Upper lobe of right lung (tissue), 1 donor: ENCODE data around the gene UTP4. TPM values are rescaled to one million over a fixed set of nuclear protein-coding genes. Genes with fewer than 3 reads are reported as not detected.

Source experiments
- ATAC-seq: fragments of 200-7000 bp; cut with Tn5 transposase; one replicate; pipeline ENCODE4 v1.9.1; 2020; ENCODE audit warnings: mild to moderate bottlenecking, moderate library complexity
- DNase-seq: peaks from one replicate; pipeline ENCODE4 v3.0.0-alpha.2; 2020
- H3K27ac ChIP-seq: fragments of 200-600 bp; one replicate; pipeline ENCODE4 v1.8.0; 2022
- H3K27me3 ChIP-seq: fragments of 200-600 bp; one replicate; pipeline ENCODE4 v1.8.0; 2022; ENCODE audit warnings: mild to moderate bottlenecking
- H3K36me3 ChIP-seq: fragments of 200-600 bp; one replicate; pipeline ENCODE4 v1.8.0; 2022
- H3K4me1 ChIP-seq: fragments of 200-600 bp; one replicate; pipeline ENCODE4 v1.8.0; 2022
- H3K4me3 ChIP-seq: fragments of 200-600 bp; one replicate; pipeline ENCODE4 v1.8.0; 2022; ENCODE audit warnings: mild to moderate bottlenecking
- H3K9me3 ChIP-seq: fragments of 200-600 bp; one replicate; pipeline ENCODE4 v1.8.0; 2022
- CTCF ChIP-seq: fragments of 200-600 bp; IDR thresholded peaks from one replicate; pipeline ENCODE4 v1.8.0; 2022; ENCODE audit warnings: antibody characterized with exemption
- intact Hi-C: fragments of 100-400 bp; cut with DNase I; formaldehyde crosslinking; loops from one replicate; pipeline ENCODE4 v1.11.0; 2022
- long read RNA-seq: library from polyadenylated mRNA; unstranded; transcript quantifications from one replicate; pipeline ENCODE4 v2.0.0, GENCODE V29; 2021
- total RNA-seq: library from RNA; stranded (reverse); fragmentation: NEBNext Ultra II Directional; extraction: Animal tissue kit (Norgen Biotek cat#: 25700); gene quantifications from one replicate; pipeline ENCODE4 v1.2.1, GENCODE V29; 2021
- donor health status: DM: no; HTN: yes; CAD: no; lungs with severe emphysema.

The UTP4 gene
- 36.5 TPM for total RNA-seq
- long read RNA-seq, transcript UTP4-203 (17 exons, 2,186 nt): minor isoform, 7 of 64 reads
- long read RNA-seq, transcript UTP4-201 (17 exons, 2,322 nt): major isoform, 47 of 64 reads
- long read RNA-seq, partial matches to known transcripts: 2 of 64 reads
- long read RNA-seq, other reads (novel, unspliced or antisense): 8 of 64 reads

GRCh38 chr16:69132424-69133252 lies at the start of gene UTP4, which contains the start of gene CHTF8:
Gene UTP4, plus strand, starts transcription at chr16:69132649. Its CDS starts 811 bp downstream, at chr16:69133460.
Gene CHTF8, minus strand, starts transcription at chr16:69132588. Its CDS starts 11,130 bp downstream, at chr16:69121458.
- DNase-seq (peak; percentile 95), ATAC-seq (peak; percentile 96)
- Histone ChIP-seq H3K36me3 (peaks cover 26% of the 10 kb centered on the region), H3K27me3 (no peaks in the 10 kb centered on the region), H3K9me3 (no peaks in the 10 kb centered on the region), H3K4me3 (peak within 1 kb of the TSS; percentile 87), H3K27ac (peak within 1 kb of the TSS; percentile 89), H3K4me1 (peaks cover 20% of the 10 kb centered on the region)
- intact Hi-C loops: loop anchor here (10.0 kb wide), 1 partner anchor 888 kb away; the partner anchor contains the start of gene PLA2G15
- no peak for TF ChIP-seq CTCF

DNA sequence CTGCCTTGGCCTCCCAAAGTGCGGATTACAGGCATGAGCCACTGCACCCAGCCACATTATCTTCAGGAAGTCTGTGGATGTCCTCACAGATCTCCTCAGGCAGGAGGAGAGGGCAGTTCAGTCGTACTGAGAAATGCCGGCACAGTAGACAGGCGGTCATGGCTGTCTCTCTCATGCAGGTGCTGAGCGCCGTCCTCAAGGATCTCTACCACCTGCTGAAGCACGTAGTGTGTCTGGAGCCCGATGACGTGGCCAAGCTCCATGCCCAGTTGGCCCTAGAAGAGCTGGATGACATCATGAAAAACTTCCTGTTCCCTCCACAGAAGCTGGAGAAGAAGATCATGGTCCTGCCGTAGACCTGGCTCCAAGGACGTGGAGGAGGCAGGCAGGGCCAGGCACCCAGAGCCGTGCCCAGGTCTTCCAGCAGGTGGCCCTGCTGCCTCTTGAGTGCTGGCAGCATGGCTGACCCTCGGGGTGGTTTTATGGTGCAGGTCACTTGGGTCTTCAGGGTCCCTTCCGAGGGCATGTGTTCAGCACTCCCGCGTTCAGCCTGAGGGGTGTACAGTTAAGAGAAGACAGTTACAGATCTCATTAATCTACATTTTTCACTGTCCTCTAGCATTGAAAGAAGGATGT lies 49.0 kb upstream of the UTP4 start:
- peak; percentile 72 for ATAC-seq
- TF ChIP-seq CTCF: peak; percentile 32
- Histone ChIP-seq H3K4me1 (no peaks in the 10 kb centered on the region), H3K27ac (no peak overlapping the region), H3K4me3 (no peak overlapping the region), H3K36me3 (no peaks in the 10 kb centered on the region), H3K9me3 (no peaks in the 10 kb centered on the region), H3K27me3 (no peaks in the 10 kb centered on the region)
- intact Hi-C loops: no loop called here
- peak; percentile 67 for DNase-seq

- TF ChIP-seq CTCF: no peak
- no peaks in the 10 kb centered on the region for H3K27me3 ChIP-seq
- H3K27ac ChIP-seq: no peak overlapping the region
- no peaks in the 10 kb centered on the region for H3K36me3 ChIP-seq
- H3K4me1 ChIP-seq: no peaks in the 10 kb centered on the region
- H3K9me3 ChIP-seq: no peaks in the 10 kb centered on the region
- intact Hi-C loops: no loop called here
- no peak overlapping the region for H3K4me3 ChIP-seq
- DNase-seq (no peak), ATAC-seq (no peak)
Observed at GRCh38 chr16:69084289-69084688, 48.2 kb upstream of the UTP4 start.

DNA sequence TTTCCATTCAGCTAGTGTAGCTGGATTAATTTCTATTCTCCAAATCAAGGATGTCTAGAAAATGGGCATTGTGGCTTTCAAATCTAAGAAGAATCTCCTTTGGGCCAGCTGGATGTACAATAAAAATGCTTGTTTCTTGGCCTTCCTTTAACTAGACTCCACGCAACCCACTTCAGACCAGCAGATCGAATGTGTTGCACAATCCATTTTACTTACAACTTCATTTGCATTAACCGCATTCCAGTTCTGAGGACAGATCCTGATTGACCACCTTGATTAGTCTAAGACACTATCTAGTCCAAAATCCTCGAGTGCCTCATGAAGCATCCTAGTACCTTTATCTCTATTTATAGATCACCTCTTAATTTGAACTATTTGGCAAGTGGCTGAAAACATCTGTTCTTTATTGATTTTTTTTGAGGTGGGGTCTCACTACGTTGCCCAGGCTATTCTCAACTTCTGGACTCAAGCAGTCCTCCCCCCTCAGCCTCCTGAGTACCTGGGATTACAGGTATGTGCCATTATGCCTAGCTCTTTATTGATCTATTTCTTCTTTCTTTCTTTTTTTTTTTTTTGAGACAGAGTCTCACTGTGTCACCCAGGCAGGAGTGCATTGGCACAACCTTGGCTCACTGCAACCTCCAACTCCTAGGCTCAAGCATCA lies 47.3 kb upstream of the UTP4 start:
- Histone ChIP-seq H3K9me3 (no peaks in the 10 kb centered on the region), H3K4me3 (no peak overlapping the region), H3K27me3 (no peaks in the 10 kb centered on the region), H3K27ac (no peak overlapping the region), H3K36me3 (no peaks in the 10 kb centered on the region), H3K4me1 (peaks cover 6% of the 10 kb centered on the region)
- intact Hi-C loops: no loop called here
- no peak for DNase-seq
- ATAC-seq: no peak
- TF ChIP-seq CTCF: no peak

GRCh38 chr16:69087161-69087581 lies 45.3 kb upstream of the UTP4 start:
- TF ChIP-seq CTCF: no peak
- H3K27ac ChIP-seq: peak overlapping the region; percentile 67
- no peaks in the 10 kb centered on the region for H3K27me3 ChIP-seq
- peaks cover 8% of the 10 kb centered on the region for H3K4me1 ChIP-seq
- no peaks in the 10 kb centered on the region for H3K9me3 ChIP-seq
- peak; percentile 76 for DNase-seq
- H3K36me3 ChIP-seq: no peaks in the 10 kb centered on the region
- H3K4me3 ChIP-seq: peak overlapping the region; percentile 21
- intact Hi-C loops: no loop called here
- ATAC-seq: peak; percentile 70
